IMR-90 (cell line): Measurements from ENCODE around the gene LECT2. TPM values are rescaled to one million over a fixed set of nuclear protein-coding genes. Genes with fewer than 3 reads are reported as not detected.

Source experiments
- ATAC-seq: fragments of 200-7000 bp; cut with Tn5 transposase; 2 replicates; pipeline ENCODE4 v1.9.1; 2020; ENCODE audit warnings: low read depth, mild to moderate bottlenecking, moderate library complexity
- BruUV-seq: library from RNA; stranded (reverse); fragments of 400-500 nt; replicated peaks from 2 replicates; lab custom pipeline; 2021; lab: Mats Ljungman, UMichigan
- CTCF ChIA-PET: fragments of 300-600 bp; formaldehyde crosslinking; extraction: SDS; loops from one replicate; lab custom pipeline; 2021; ENCODE audit warnings: antibody characterized with exemption; lab: Yijun Ruan, JAX
- POLR2A ChIA-PET: fragments of 300-600 bp; sonication (Branson Sonifier 250); formaldehyde crosslinking; loops from one replicate; lab custom pipeline; 2022; ENCODE audit warnings: antibody characterized with exemption; ENCODE audit not compliant: unreplicated experiment; lab: Charles Lee
- DNase-seq: peaks from one replicate; pipeline ENCODE4 v3.0.0; 2013
- H2AFZ ChIP-seq: replicated peaks from 2 replicates; pipeline ENCODE3; 2013; ENCODE audit warnings: low read length, mild to moderate bottlenecking; ENCODE audit not compliant: poor library complexity
- H2AK5ac ChIP-seq: 2 replicates; pipeline ENCODE4 v1.6.1; 2013; ENCODE audit warnings: low read depth, low read length, inconsistent platforms
- H2AK9ac ChIP-seq: replicated peaks from 2 replicates; pipeline ENCODE3; 2013; ENCODE audit warnings: mild to moderate bottlenecking, low read depth, low read length, moderate library complexity; ENCODE audit not compliant: poor library complexity
- H2BK120ac ChIP-seq: 2 replicates; pipeline ENCODE4 v1.6.1; 2013; ENCODE audit warnings: low read depth, low read length, inconsistent platforms
- H2BK15ac ChIP-seq: 3 replicates; pipeline ENCODE4 v1.6.1; 2013; ENCODE audit warnings: low read depth, low read length, inconsistent platforms
- H2BK20ac ChIP-seq: 2 replicates; pipeline ENCODE4 v1.6.1; 2013; ENCODE audit warnings: low read depth, mild to moderate bottlenecking, inconsistent platforms, low read length, moderate library complexity
- H2BK5ac ChIP-seq: 2 replicates; pipeline ENCODE4 v1.6.1; 2013; ENCODE audit warnings: mild to moderate bottlenecking, low read depth, low read length, inconsistent platforms; ENCODE audit not compliant: poor library complexity, severe bottlenecking
- H3K14ac ChIP-seq: replicated peaks from 2 replicates; pipeline ENCODE4 v1.6.1; 2013; ENCODE audit warnings: low read depth, low read length, inconsistent platforms
- H3K18ac ChIP-seq: 2 replicates; pipeline ENCODE4 v1.6.1; 2013; ENCODE audit warnings: low read depth, low read length, control low read depth
- H3K23ac ChIP-seq: 2 replicates; pipeline ENCODE4 v1.6.1; 2013; ENCODE audit warnings: low read depth, low read length, inconsistent platforms
- H3K27ac ChIP-seq: 2 replicates; pipeline ENCODE4 v1.5.1; 2013; ENCODE audit warnings: mild to moderate bottlenecking, control low read depth, low read length; ENCODE audit not compliant: insufficient read depth
- H3K27me3 ChIP-seq: 2 replicates; pipeline ENCODE4 v1.6.1; 2013; ENCODE audit warnings: low read length; ENCODE audit not compliant: control insufficient read depth, insufficient read depth
- H3K36me3 ChIP-seq: 2 replicates; pipeline ENCODE4 v1.6.1; 2013; ENCODE audit warnings: low read length, mixed read lengths; ENCODE audit not compliant: control insufficient read depth, insufficient read depth
- H3K4ac ChIP-seq: 2 replicates; pipeline ENCODE4 v1.6.1; 2013; ENCODE audit warnings: low read depth, low read length, inconsistent platforms
- H3K4me1 ChIP-seq: 2 replicates; pipeline ENCODE4 v1.6.1; 2013; ENCODE audit warnings: low read length, mixed read lengths; ENCODE audit not compliant: control insufficient read depth, insufficient read depth
- H3K4me2 ChIP-seq: 2 replicates; pipeline ENCODE4 v1.6.1; 2013; ENCODE audit warnings: low read depth, mild to moderate bottlenecking, control low read depth, low read length, moderate library complexity
- H3K4me3 ChIP-seq: 2 replicates; pipeline ENCODE4 v1.5.1; 2013; ENCODE audit warnings: low read depth, mild to moderate bottlenecking, control low read depth, low read length, moderate library complexity; ENCODE audit not compliant: insufficient read depth
- H3K56ac ChIP-seq: 2 replicates; pipeline ENCODE4 v1.6.1; 2013; ENCODE audit warnings: low read length, inconsistent platforms; ENCODE audit not compliant: insufficient read depth; ENCODE audit errors: extremely low read depth
- H3K79me1 ChIP-seq, 2 experiments: 2 replicates each; pipeline ENCODE4 v1.6.1; 2013; ENCODE audit warnings: low read length in 2 of 2, inconsistent platforms in 1 of 2, low read depth in 1 of 2
- H3K9ac ChIP-seq: 2 replicates; pipeline ENCODE4 v1.6.1; 2013; ENCODE audit warnings: low read depth, low read length, control low read depth
- H3K9me1 ChIP-seq: 2 replicates; pipeline ENCODE4 v1.6.1; 2013; ENCODE audit warnings: low read length, inconsistent platforms; ENCODE audit not compliant: insufficient read depth
- H3K9me3 ChIP-seq: 2 replicates; pipeline ENCODE4 v1.6.1; 2013; ENCODE audit warnings: low read length; ENCODE audit not compliant: control insufficient read depth, insufficient read depth
- H4K20me1 ChIP-seq: 2 replicates; pipeline ENCODE4 v1.6.1; 2013; ENCODE audit warnings: low read length, inconsistent platforms; ENCODE audit not compliant: insufficient read depth
- H4K5ac ChIP-seq: 2 replicates; pipeline ENCODE4 v1.6.1; 2013; ENCODE audit warnings: mild to moderate bottlenecking, low read depth, low read length, control low read depth
- H4K8ac ChIP-seq, 2 experiments: 2 replicates each; pipeline ENCODE4 v1.6.1; 2013; ENCODE audit warnings: low read depth in 2 of 2, low read length in 2 of 2, control low read depth in 1 of 2, inconsistent platforms in 1 of 2
- H4K91ac ChIP-seq: 2 replicates; pipeline ENCODE4 v1.6.1; 2013; ENCODE audit warnings: low read depth, low read length, inconsistent platforms; ENCODE audit not compliant: insufficient read depth
- BHLHE40 ChIP-seq: fragments of 150-350 bp; IDR thresholded peaks from 2 replicates; pipeline ENCODE4 v1.6.1; 2016; ENCODE audit warnings: mild to moderate bottlenecking, low read depth, low read length
- CTCF ChIP-seq: conservative IDR thresholded peaks from 2 replicates; pipeline ENCODE4 v1.5.1; 2012; ENCODE audit warnings: mild to moderate bottlenecking, low read depth, low read length, improper control_type of control experiment
- MAFK ChIP-seq: IDR thresholded peaks from 2 replicates; pipeline ENCODE4 v1.6.1; 2012; ENCODE audit warnings: low read depth, low read length, improper control_type of control experiment
- NFE2L2 ChIP-seq: fragments of 150-350 bp; IDR thresholded peaks from 2 replicates; pipeline ENCODE4 v1.6.1; 2016; ENCODE audit warnings: low read depth, mild to moderate bottlenecking, low read length
- WGBS, 2 experiments: methylation state at CpG; one replicate each; pipeline versions ENCODE4 v1.1.5 to v1.1.7; 2013; ENCODE audit warnings: missing lambda C conversion rate in 2 of 2; ENCODE audit not compliant: insufficient read length in 1 of 2; ENCODE audit errors: extremely low coverage in 2 of 2; 5-methylcytosine and 5-hydroxymethylcytosine counted together
- dilution Hi-C: fragments of 300-500 bp; cut with HindIII; formaldehyde crosslinking; loops from one replicate; pipeline ENCODE4 v1.14.3; 2018; ENCODE audit warnings: low sequenced_read_pairs; ENCODE audit not compliant: unreplicated experiment
- in situ Hi-C: fragments of 300-500 bp; cut with MboI; formaldehyde crosslinking; loops from 3 replicates; pipeline ENCODE4 v1.14.3; 2019; ENCODE audit warnings: low sequenced_read_pairs, inconsistent platforms, mixed read lengths
- intact Hi-C: fragments of 100-400 bp; cut with micrococcal nuclease; formaldehyde crosslinking; loops from 2 replicates; pipeline ENCODE4 v1.10.0; 2022
- polyA plus RNA-seq, 3 experiments: library from polyadenylated mRNA; depleted of rRNA; stranded (reverse); fragments of >200 nt; gene quantifications; 2 replicates each; pipeline ENCODE4 v1.2.3, GENCODE V29; 2012; ENCODE audit warnings: low replicate concordance in 1 of 3
- total RNA-seq: library from RNA; depleted of rRNA; stranded (reverse); fragments of >200 nt; gene quantifications from 2 replicates; pipeline ENCODE4 v1.2.3, GENCODE V29; 2012

Gene LECT2
- total and polyA plus RNA-seq, 2 of the 4 experiments (the other 2 are of a cell fraction) = not detected

GRCh38 chr5:135966790-135967189 is 12.0 kb upstream of the LECT2 start:
- H3K18ac ChIP-seq = no peak overlapping the region
- H3K79me1 ChIP-seq = no peaks in the 10 kb centered on the region
- no peak for ATAC-seq
- H3K14ac ChIP-seq = no peak overlapping the region
- H2AFZ ChIP-seq = no peak overlapping the region
- no peak overlapping the region for H2AK5ac ChIP-seq
- H3K4me2 ChIP-seq = no peak overlapping the region
- H2BK20ac ChIP-seq = no peak overlapping the region
- no peaks in the 10 kb centered on the region for H3K36me3 ChIP-seq
- TF ChIP-seq MAFK (peak; percentile 65), BHLHE40 (no peak), CTCF (no peak), NFE2L2 (peak; percentile 89)
- dilution Hi-C loops (no loop called here), in situ Hi-C loops (no loop called here), intact Hi-C loops (no loop called here)
- BruUV-seq = no TSS peak
- no peak overlapping the region for H4K5ac ChIP-seq
- H3K9me1 ChIP-seq = 0 out of 2 replicates have a peak, but pooled peaks cover 4% of the 10 kb centered on the region
- H3K56ac ChIP-seq = no peak overlapping the region
- no peak overlapping the region for H2AK9ac ChIP-seq
- H3K4ac ChIP-seq = no peak overlapping the region
- no peak overlapping the region for H3K23ac ChIP-seq
- no peak overlapping the region for H2BK15ac ChIP-seq
- H2BK5ac ChIP-seq = no peak overlapping the region
- no peak overlapping the region for H3K4me3 ChIP-seq
- no peaks in the 10 kb centered on the region for H4K20me1 ChIP-seq
- ChIA-PET CTCF (interaction anchor here (1.2 kb wide), 1 partner anchor 11 kb away, joined by 3 read pairs; no protein-coding TSS in a partner anchor), POLR2A (no interaction called here)
- no peak overlapping the region for H2BK120ac ChIP-seq
- DNase-seq = no peak
- no peak overlapping the region for H3K27ac ChIP-seq
- H3K27me3 ChIP-seq = no peaks in the 10 kb centered on the region
- no peak overlapping the region for H4K91ac ChIP-seq
- H3K9me3 ChIP-seq = no peaks in the 10 kb centered on the region
- H3K9ac ChIP-seq = no peak overlapping the region
- H4K8ac ChIP-seq = no peak overlapping the region
- no CpG with 5 or more reads among the region's 3 CpGs for WGBS, 2 experiments
- 0 out of 2 replicates have a peak, but pooled peaks cover 2% of the 10 kb centered on the region for H3K4me1 ChIP-seq
